H1 (cell line): ENCODE data around the gene PDGFA. TPM values are rescaled to one million over a fixed set of nuclear protein-coding genes. Genes with fewer than 3 reads are reported as not detected.

Experiments used
- CTCF ChIA-PET: fragments of 300-600 bp; sonication (Branson Sonifier 250); formaldehyde crosslinking; loops from one replicate; lab custom pipeline; 2021; ENCODE audit not compliant: partially characterized antibody; lab: Charles Lee
- POLR2A ChIA-PET: fragments of 300-600 bp; sonication (Branson Sonifier 250); formaldehyde crosslinking; loops from one replicate; lab custom pipeline; 2021; ENCODE audit warnings: inconsistent platforms; ENCODE audit not compliant: partially characterized antibody; lab: Charles Lee
- DNase-seq, 2 experiments: peaks; one replicate each; pipeline versions ENCODE4 v3.0.0 to v3.0.0-alpha.2; 2010 to 2022; ENCODE audit warnings: low spot score in 2 of 2, low read depth in 1 of 2, mixed read lengths in 1 of 2
- FAIRE-seq: peaks from 2 replicates; lab custom pipeline; 2011; peaks lifted over from hg19 to GRCh38; lab: Jason Lieb, UNC
- H2AFZ ChIP-seq: 2 replicates; pipeline ENCODE4 v1.8.1; 2012; ENCODE audit warnings: low read length, inconsistent platforms
- H2AK5ac ChIP-seq: 2 replicates; pipeline ENCODE4 v1.6.1; 2013; ENCODE audit warnings: low read depth, low read length
- H2BK120ac ChIP-seq: replicated peaks from 2 replicates; pipeline ENCODE3; 2013; ENCODE audit warnings: low read depth, low read length, inconsistent platforms
- H2BK12ac ChIP-seq: 2 replicates; pipeline ENCODE4 v1.6.1; 2013; ENCODE audit warnings: low read depth, low read length
- H2BK15ac ChIP-seq: 2 replicates; pipeline ENCODE4 v1.6.1; 2013; ENCODE audit warnings: low read length
- H2BK20ac ChIP-seq: 2 replicates; pipeline ENCODE4 v1.6.1; 2013; ENCODE audit warnings: low read length
- H2BK5ac ChIP-seq: 2 replicates; pipeline ENCODE4 v1.6.1; 2013; ENCODE audit warnings: low read depth, low read length
- H3K14ac ChIP-seq: 2 replicates; pipeline ENCODE4 v1.6.1; 2013; ENCODE audit warnings: inconsistent platforms; ENCODE audit not compliant: insufficient read length
- H3K18ac ChIP-seq: 2 replicates; pipeline ENCODE4 v1.6.1; 2013; ENCODE audit warnings: low read length; ENCODE audit errors: extremely low read depth
- H3K23ac ChIP-seq: 2 replicates; pipeline ENCODE4 v1.6.1; 2013; ENCODE audit warnings: inconsistent platforms; ENCODE audit not compliant: insufficient read length
- H3K23me2 ChIP-seq: 2 replicates; pipeline ENCODE4 v1.6.1; 2013; ENCODE audit warnings: low read depth, low read length
- H3K27ac ChIP-seq: 2 replicates; pipeline ENCODE4 v1.6.1; 2011; ENCODE audit warnings: low read depth, low read length, inconsistent platforms
- H3K27me3 ChIP-seq, 4 experiments: replicated peaks in 1 of 4; 1 replicate in 1 of 4; 2 replicates in 3 of 4; pipeline versions ENCODE4 v1.6.1 to v1.8.1; 2011 to 2013; ENCODE audit warnings: low read length in 3 of 4, mild to moderate bottlenecking in 3 of 4, inconsistent platforms in 2 of 4, mixed read lengths in 2 of 4, moderate library complexity in 1 of 4; ENCODE audit not compliant: control insufficient read depth in 3 of 4, insufficient read depth in 3 of 4; ENCODE audit errors: extremely low read depth in 1 of 4
- H3K36me3 ChIP-seq, 4 experiments: 2 replicates each; pipeline versions ENCODE4 v1.6.1 to v1.8.1; 2011 to 2013; ENCODE audit warnings: mild to moderate bottlenecking in 4 of 4, low read length in 3 of 4, moderate library complexity in 2 of 4, control low read depth in 1 of 4, inconsistent platforms in 1 of 4; ENCODE audit not compliant: insufficient read depth in 4 of 4, control insufficient read depth in 2 of 4
- H3K4ac ChIP-seq: replicated peaks from 2 replicates; pipeline ENCODE3; 2013; ENCODE audit warnings: low read length, low read depth, mixed read lengths, inconsistent platforms; ENCODE audit not compliant: insufficient read length
- H3K4me1 ChIP-seq, 4 experiments: replicated peaks in 1 of 4; 1 replicate in 1 of 4; 2 replicates in 3 of 4; pipeline versions ENCODE4 v1.6.1 to v1.8.1; 2011 to 2013; ENCODE audit warnings: low read length in 3 of 4, inconsistent platforms in 2 of 4, mixed read lengths in 1 of 4; ENCODE audit not compliant: insufficient read depth in 4 of 4, control insufficient read depth in 3 of 4
- H3K4me2 ChIP-seq, 2 experiments: 2 replicates each; pipeline versions ENCODE4 v1.6.1 to v1.8.1; 2011 to 2013; ENCODE audit warnings: low read depth in 2 of 2, low read length in 2 of 2, control low read depth in 1 of 2, inconsistent platforms in 1 of 2, mild to moderate bottlenecking in 1 of 2; ENCODE audit not compliant: insufficient read depth in 1 of 2
- H3K4me3 ChIP-seq, 4 experiments: fragments of 200-600, 300-600 bp in 1 of 4; sonication (generic), shearing (Covaris generic), sonication (Bioruptor Twin) in 1 of 4; 2 replicates each; pipeline versions ENCODE4 v1.5.1 to v1.8.1; 2011 to 2016; ENCODE audit warnings: low read length in 4 of 4, low read depth in 3 of 4, control low read depth in 2 of 4, inconsistent platforms in 2 of 4, mild to moderate bottlenecking in 2 of 4, mixed read lengths in 1 of 4, moderate library complexity in 1 of 4; ENCODE audit not compliant: insufficient read depth in 2 of 4; ENCODE audit errors: extremely low read depth in 1 of 4
- H3K56ac ChIP-seq: replicated peaks from 2 replicates; pipeline ENCODE3; 2013; ENCODE audit warnings: low read depth, mild to moderate bottlenecking, mixed read lengths, low read length, inconsistent platforms; ENCODE audit not compliant: insufficient read length
- H3K79me1 ChIP-seq: 2 replicates; pipeline ENCODE4 v1.6.1; 2013; ENCODE audit warnings: low read depth, low read length, control low read depth
- H3K79me2 ChIP-seq, 2 experiments: 2 replicates each; pipeline versions ENCODE4 v1.6.1 to v1.8.1; 2012 to 2013; ENCODE audit warnings: low read length in 2 of 2, mild to moderate bottlenecking in 2 of 2, inconsistent platforms in 1 of 2; ENCODE audit not compliant: insufficient read depth in 2 of 2, control insufficient read depth in 1 of 2
- H3K9ac ChIP-seq, 4 experiments: replicated peaks in 1 of 4; 1 replicate in 1 of 4; 2 replicates in 3 of 4; pipeline versions ENCODE4 v1.6.1 to v1.8.1; 2011 to 2013; ENCODE audit warnings: low read depth in 3 of 4, low read length in 3 of 4, control low read depth in 2 of 4, mild to moderate bottlenecking in 2 of 4, moderate library complexity in 2 of 4, inconsistent platforms in 1 of 4; ENCODE audit errors: extremely low read depth in 1 of 4
- H3K9me3 ChIP-seq, 2 experiments: 2 replicates each; pipeline versions ENCODE4 v1.6.1 to v1.8.1; 2012 to 2013; ENCODE audit warnings: mild to moderate bottlenecking in 2 of 2, moderate library complexity in 2 of 2, control low read depth in 1 of 2, inconsistent platforms in 1 of 2, low read depth in 1 of 2, low read length in 1 of 2, mixed read lengths in 1 of 2; ENCODE audit not compliant: insufficient read depth in 2 of 2
- H4K20me1 ChIP-seq, 2 experiments: replicated peaks in 1 of 2; 2 replicates each; pipeline versions ENCODE3 to v1.8.1; 2011 to 2013; ENCODE audit warnings: inconsistent platforms in 2 of 2, low read length in 2 of 2, mild to moderate bottlenecking in 1 of 2; ENCODE audit not compliant: insufficient read depth in 2 of 2, control insufficient read depth in 1 of 2
- H4K5ac ChIP-seq: 2 replicates; pipeline ENCODE4 v1.6.1; 2013; ENCODE audit warnings: low read length, low read depth, mixed read lengths, inconsistent platforms; ENCODE audit not compliant: insufficient read length
- H4K8ac ChIP-seq: 2 replicates; pipeline ENCODE4 v1.8.0; 2013; ENCODE audit warnings: mild to moderate bottlenecking, moderate library complexity, low read length, inconsistent platforms; ENCODE audit not compliant: insufficient read depth; ENCODE audit errors: extremely low read depth
- H4K91ac ChIP-seq: replicated peaks from 2 replicates; pipeline ENCODE3; 2013; ENCODE audit warnings: low read length, mixed read lengths, inconsistent platforms; ENCODE audit not compliant: insufficient read length
- E2F6 ChIP-seq: IDR thresholded peaks from 2 replicates; pipeline ENCODE4 v1.6.1; 2012; ENCODE audit warnings: inconsistent platforms
- WGBS, 2 experiments: shearing (Covaris generic) in 1 of 2; methylation state at CpG; one replicate each; pipeline versions ENCODE4 v1.1.6 to v1.1.7; 2013 to 2015; ENCODE audit warnings: low lambda C conversion rate in 2 of 2, mixed read lengths in 2 of 2, inconsistent platforms in 1 of 2, low coverage in 1 of 2, missing lambda C conversion rate in 1 of 2; ENCODE audit not compliant: insufficient replicate concordance in 2 of 2, insufficient coverage in 1 of 2, insufficient read length in 1 of 2; ENCODE audit errors: extremely low coverage in 1 of 2, missing lambda C conversion rate in 1 of 2; 5-methylcytosine and 5-hydroxymethylcytosine counted together
- polyA plus RNA-seq, 7 experiments: library from polyadenylated mRNA; depleted of rRNA in 3 of 7; stranded (reverse) in 5 of 7; unstranded in 2 of 7; fragments of >200 nt in 5 of 7; fragments of 200-250 nt in 2 of 7; gene quantifications; 1 replicate in 5 of 7; 2 replicates in 1 of 7; 4 replicates in 1 of 7; pipeline versions ENCODE4 v1.2.1 to v1.2.3, GENCODE V29; 2011 to 2013; ENCODE audit warnings: missing spikeins in 2 of 7, mixed read lengths in 2 of 7
- total RNA-seq: library from RNA; stranded (reverse); fragmentation: NEBNext Ultra II Directional; extraction: Animal tissue kit (Norgen Biotek cat#: 25700); gene quantifications from 2 replicates; pipeline ENCODE4 v1.2.1, GENCODE V29; 2021

The PDGFA gene
- total and polyA plus RNA-seq, 2 of the 8 experiments (the other 6 are each of a cell fraction or from before 2014, with no cell fraction given): 21.1 to 43.0 TPM

DNA sequence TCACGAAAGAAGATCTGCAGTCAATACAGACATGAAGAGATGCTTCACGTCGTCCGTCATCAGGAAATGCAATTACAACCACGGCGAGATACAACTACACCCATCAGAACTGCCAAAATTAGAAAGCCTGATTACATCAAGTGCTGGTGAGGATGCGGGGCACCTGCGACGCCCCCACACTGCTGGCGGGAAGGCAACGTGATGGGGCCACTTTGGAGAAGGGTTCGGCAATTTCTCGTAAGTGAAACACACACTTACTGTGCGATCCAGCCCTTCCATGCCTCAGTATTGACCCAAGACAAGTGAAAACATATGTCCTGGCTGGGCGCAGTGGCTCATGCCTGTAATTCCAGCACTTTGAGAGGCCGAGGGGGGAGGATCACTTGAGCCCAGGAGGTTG, 25.8 kb upstream of the PDGFA start:
- Histone ChIP-seq H3K79me1 (no peaks in the 10 kb centered on the region), H4K91ac (no peak overlapping the region), H2AFZ (no peak overlapping the region), H3K27ac (no peak overlapping the region), H3K56ac (no peak overlapping the region), H3K9me3 (peaks cover 0 to 3% of the 10 kb centered on the region in 2 experiments; a peak in 1 of 4 replicates), H2BK5ac (no peak overlapping the region), H2BK12ac (no peak overlapping the region), H3K36me3 (peaks cover 0 to 4% (median 0%) of the 10 kb centered on the region in 4 experiments; a peak in 1 of 8 replicates), H4K8ac (no peak overlapping the region), H2BK15ac (no peak overlapping the region), H3K14ac (no peak overlapping the region), H3K79me2 (no peaks in the 10 kb centered on the region), H3K4me2 (no peak overlapping the region), H2AK5ac (no peak overlapping the region), H3K4me1 (peaks cover 0 to 2% (median 0%) of the 10 kb centered on the region in 4 experiments; a peak in 1 of 7 replicates), H2BK120ac (no peak overlapping the region), H3K4me3 (no peak overlapping the region), H3K27me3 (peaks cover 0 to 3% (median 0%) of the 10 kb centered on the region in 4 experiments; a peak in 1 of 7 replicates), H3K23ac (no peak overlapping the region), H3K4ac (no peak overlapping the region), H2BK20ac (no peak overlapping the region), H3K18ac (no peak overlapping the region), H4K20me1 (no peaks in the 10 kb centered on the region), H3K23me2 (no peaks in the 10 kb centered on the region), H4K5ac (no peak overlapping the region), H3K9ac (no peak overlapping the region)
- DNase-seq (no peak), FAIRE-seq (no peak)
- 86% methylated on average over 16 of the region's 16 CpGs; no CpG with 5 or more reads in 1 of the 2 experiments for whole genome bisulfite sequencing, 2 experiments
- ChIA-PET CTCF (interaction anchor here (0.9 to 1.3 kb wide), 2 partner anchors 120 to 186 kb away, joined by 3 read pairs; no protein-coding TSS in a partner anchor), POLR2A (no interaction called here)
- no peak for TF ChIP-seq E2F6
